ENCODE data around the gene TALDO1.

GRCh38 chr11:766106-766935 lies 19.1 kb downstream of the TALDO1 start:
- TF ChIP-seq CTCF (conservative IDR thresholded peaks at IDR 0.05; ENCODE audit: low read depth in 2 of 2) = no peak
- TF ChIP-seq EZH2 (IDR thresholded peaks at IDR 0.05; ENCODE audit: low read depth, unreplicated experiment) = no peak
- TF ChIP-seq ETS1 (IDR thresholded peaks at IDR 0.05) = no peak
- no peak for TF ChIP-seq JUNB (IDR thresholded peaks at IDR 0.05; ENCODE audit: unreplicated experiment)
- no peak for TF ChIP-seq POLR2AphosphoS5 (IDR thresholded peaks at IDR 0.05; ENCODE audit: low read depth)
- TF ChIP-seq NANOG (IDR thresholded peaks at IDR 0.05; ENCODE audit: borderline replicate concordance) = no peak
- TF ChIP-seq REST (IDR thresholded peaks at IDR 0.05; ENCODE audit: unreplicated experiment) = no peak
- TF ChIP-seq EZH2phosphoT487 (IDR thresholded peaks at IDR 0.05; ENCODE audit: unreplicated experiment) = no peak
